ENCODE measurements around the gene MPP4.
A peak's percentile ranks its signal among the peaks of the same experiment; 100 is the strongest.

MPP4 gene

GRCh38 chr2:201698588-201699226, at the start of gene MPP4:
TSS of gene MPP4 (minus strand) at chr2:201698644. CDS start at chr2:201693954, 4,690 bp downstream.
- peak; percentile 28 for DNase-seq (ENCODE audit: low spot score)

GRCh38 chr2:201746551-201746950, 48.1 kb upstream of the MPP4 start:
- no peak for DNase-seq (ENCODE audit: low spot score)

- no peak for DNase-seq (ENCODE audit: low spot score)
Measured at GRCh38 chr2:201735486-201735885, 37.0 kb upstream of the MPP4 start.

GRCh38 chr2:201734111-201734510, 35.7 kb upstream of the MPP4 start:
- no peak for DNase-seq (ENCODE audit: low spot score)

- no peak for DNase-seq (ENCODE audit: low spot score)
Measured at GRCh38 chr2:201733544-201733943, 35.1 kb upstream of the MPP4 start.

GRCh38 chr2:201730651-201731285, 32.3 kb upstream of the MPP4 start:
- DNase-seq (ENCODE audit: low spot score) = no peak

GRCh38 chr2:201715459-201715858, 17.0 kb upstream of the MPP4 start:
- DNase-seq (ENCODE audit: low spot score) = peak; percentile 78

GRCh38 chr2:201712726-201713125, 14.3 kb upstream of the MPP4 start:
- no peak for DNase-seq (ENCODE audit: low spot score)

- peak; percentile 32 for DNase-seq (ENCODE audit: low spot score)
Measured at GRCh38 chr2:201709747-201710146, 11.3 kb upstream of the MPP4 start.

- DNase-seq (ENCODE audit: low spot score) = no peak
Measured at GRCh38 chr2:201709049-201709448, 10.6 kb upstream of the MPP4 start.

GRCh38 chr2:201707753-201708152, 9.3 kb upstream of the MPP4 start:
- no peak for DNase-seq (ENCODE audit: low spot score)

GRCh38 chr2:201707142-201707541, 8.7 kb upstream of the MPP4 start:
- no peak for DNase-seq (ENCODE audit: low spot score)

- DNase-seq (ENCODE audit: low spot score) = no peak
Measured at GRCh38 chr2:201704536-201704935, 6.1 kb upstream of the MPP4 start.

- DNase-seq (ENCODE audit: low spot score) = no peak
Measured at GRCh38 chr2:201701646-201702045, 3.2 kb upstream of the MPP4 start.

GRCh38 chr2:201699416-201699815, 972 bp upstream of the MPP4 start:
- no peak for DNase-seq (ENCODE audit: low spot score)

GRCh38 chr2:201697899-201698298, 545 bp downstream of the MPP4 start:
- DNase-seq (ENCODE audit: low spot score) = no peak

GRCh38 chr2:201696151-201696659, 2.2 kb downstream of the MPP4 start:
- no peak for DNase-seq (ENCODE audit: low spot score)

GRCh38 chr2:201685156-201685555, 13.3 kb downstream of the MPP4 start:
- DNase-seq (ENCODE audit: low spot score) = no peak

- no peak for DNase-seq (ENCODE audit: low spot score)
Measured at GRCh38 chr2:201680743-201681142, 17.7 kb downstream of the MPP4 start.

- DNase-seq (ENCODE audit: low spot score) = no peak
Measured at GRCh38 chr2:201678401-201678800, 20.0 kb downstream of the MPP4 start.

GRCh38 chr2:201675454-201675853, 23.0 kb downstream of the MPP4 start:
- DNase-seq (ENCODE audit: low spot score) = no peak

- no peak for DNase-seq (ENCODE audit: low spot score)
Measured at GRCh38 chr2:201674794-201675193, 23.6 kb downstream of the MPP4 start.

GRCh38 chr2:201674298-201674697, 24.1 kb downstream of the MPP4 start:
- DNase-seq (ENCODE audit: low spot score) = no peak

- DNase-seq (ENCODE audit: low spot score) = no peak
Measured at GRCh38 chr2:201673546-201673945, 24.9 kb downstream of the MPP4 start.
